NOMO-1 (cell line): Measurements from ENCODE around the gene TGFBR2.

Experiments
- DNase-seq, 2 experiments: peaks; one replicate each; lab custom pipeline; 2025; ENCODE audit not compliant: unreplicated experiment in 2 of 2; lab: John Stamatoyannopoulos, UW

Gene TGFBR2

DNA sequence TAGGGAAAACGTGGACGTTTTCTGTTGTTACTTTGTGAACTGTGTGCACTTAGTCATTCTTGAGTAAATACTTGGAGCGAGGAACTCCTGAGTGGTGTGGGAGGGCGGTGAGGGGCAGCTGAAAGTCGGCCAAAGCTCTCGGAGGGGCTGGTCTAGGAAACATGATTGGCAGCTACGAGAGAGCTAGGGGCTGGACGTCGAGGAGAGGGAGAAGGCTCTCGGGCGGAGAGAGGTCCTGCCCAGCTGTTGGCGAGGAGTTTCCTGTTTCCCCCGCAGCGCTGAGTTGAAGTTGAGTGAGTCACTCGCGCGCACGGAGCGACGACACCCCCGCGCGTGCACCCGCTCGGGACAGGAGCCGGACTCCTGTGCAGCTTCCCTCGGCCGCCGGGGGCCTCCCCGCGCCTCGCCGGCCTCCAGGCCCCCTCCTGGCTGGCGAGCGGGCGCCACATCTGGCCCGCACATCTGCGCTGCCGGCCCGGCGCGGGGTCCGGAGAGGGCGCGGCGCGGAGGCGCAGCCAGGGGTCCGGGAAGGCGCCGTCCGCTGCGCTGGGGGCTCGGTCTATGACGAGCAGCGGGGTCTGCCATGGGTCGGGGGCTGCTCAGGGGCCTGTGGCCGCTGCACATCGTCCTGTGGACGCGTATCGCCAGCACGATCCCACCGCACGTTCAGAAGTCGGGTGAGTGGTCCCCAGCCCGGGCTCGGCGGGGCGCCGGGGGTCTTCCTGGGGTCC lies at the start of gene TGFBR2:
TSS of gene TGFBR2 (plus strand) at position 301 of the 731 bp plus-strand sequence. CDS start at position 584, 283 bp downstream.
- DNase-seq: peak; percentile 78 to 87

DNA sequence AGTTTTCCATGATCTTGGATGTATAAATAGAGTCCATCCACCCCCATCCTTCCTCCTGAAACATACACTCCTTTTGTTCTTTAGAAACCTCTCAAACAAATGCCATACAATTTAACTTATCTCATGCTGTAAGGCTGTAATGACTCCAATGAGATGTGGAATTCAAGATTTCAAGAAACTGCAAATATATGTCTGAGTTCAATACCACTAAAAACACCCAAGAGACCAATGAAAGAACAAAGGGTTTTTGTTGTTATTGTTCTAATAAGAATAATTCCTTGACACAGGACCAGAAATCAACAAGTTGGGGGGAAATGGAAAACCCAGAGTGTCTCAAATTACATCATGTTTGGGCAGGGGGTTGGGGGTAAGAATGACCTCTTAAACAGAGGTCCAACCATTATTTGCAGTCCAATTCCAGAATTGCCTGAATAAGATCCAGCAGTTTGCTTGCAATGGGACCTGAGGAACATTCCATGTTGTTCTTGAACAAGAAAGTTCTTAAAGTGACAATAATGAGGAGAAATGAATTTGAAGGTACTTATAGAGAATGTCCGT lies 48.6 kb upstream of the TGFBR2 start:
- no peak for DNase-seq

DNA sequence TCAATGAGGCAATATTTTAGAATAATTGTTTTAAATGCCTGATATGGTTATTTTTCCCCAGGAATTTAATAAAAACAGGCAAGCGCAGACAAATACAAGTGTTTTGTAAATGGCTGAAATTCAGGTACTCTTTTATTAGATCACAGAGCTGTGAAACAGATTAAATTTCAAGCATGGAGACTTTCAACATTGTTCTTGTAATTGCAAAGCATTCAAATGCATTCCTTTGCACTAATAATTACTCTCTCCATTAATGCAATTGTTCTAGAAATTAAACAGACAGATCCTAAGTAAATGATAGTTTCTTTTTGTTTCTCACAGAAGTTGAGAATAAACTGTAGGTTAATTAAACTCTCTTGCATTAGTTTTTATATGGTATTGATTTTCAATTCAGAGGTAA lies 42.4 kb upstream of the TGFBR2 start:
- no peak for DNase-seq

DNA sequence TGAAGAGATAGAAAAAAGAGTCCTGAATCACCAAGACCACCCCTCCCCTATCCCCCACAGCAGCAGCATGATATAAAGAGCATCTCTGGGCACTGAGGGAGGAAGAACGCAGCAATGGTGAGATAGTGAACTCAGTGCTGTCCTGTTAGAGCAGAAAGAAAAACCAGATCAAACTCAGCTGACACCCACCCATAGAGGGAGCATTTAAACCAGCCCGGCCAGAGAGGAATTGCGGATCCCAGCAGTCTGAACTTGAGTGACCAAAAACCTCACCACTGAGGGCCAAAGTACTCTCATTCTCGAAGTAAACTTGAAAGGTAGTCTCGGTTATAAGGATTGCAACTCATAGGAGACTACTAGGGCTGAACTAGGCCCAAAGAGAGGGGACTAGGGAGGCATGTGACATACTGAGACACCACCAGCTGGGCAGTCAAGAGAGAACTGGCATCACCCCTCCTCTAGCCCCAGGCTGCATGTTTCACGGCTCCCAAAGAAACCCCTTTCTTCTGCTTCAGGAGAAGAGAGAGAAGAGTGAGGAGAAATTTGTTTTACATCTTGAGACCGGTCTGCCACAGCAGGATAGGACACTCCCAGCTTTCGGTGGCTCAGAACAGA lies 39.2 kb upstream of the TGFBR2 start:
- no peak for DNase-seq

DNA sequence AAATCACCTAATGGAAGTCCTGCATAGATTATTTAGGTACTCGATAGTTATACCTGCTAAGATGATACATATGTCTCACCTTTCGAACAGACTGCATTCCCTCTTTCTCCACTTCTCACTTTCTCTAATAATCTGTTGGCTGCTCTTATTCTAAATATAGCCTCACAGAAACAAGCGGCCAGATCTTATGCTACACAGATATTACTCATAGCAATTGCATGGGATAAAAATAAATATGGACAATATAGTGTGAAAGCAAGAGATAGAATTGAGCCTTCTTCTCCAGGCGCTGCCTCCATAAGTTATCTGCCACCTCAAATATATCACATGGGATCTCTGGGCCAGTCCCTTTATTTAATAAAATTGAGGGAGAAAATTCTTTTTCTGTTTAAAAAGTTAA lies 29.5 kb upstream of the TGFBR2 start:
- DNase-seq: no peak

DNA sequence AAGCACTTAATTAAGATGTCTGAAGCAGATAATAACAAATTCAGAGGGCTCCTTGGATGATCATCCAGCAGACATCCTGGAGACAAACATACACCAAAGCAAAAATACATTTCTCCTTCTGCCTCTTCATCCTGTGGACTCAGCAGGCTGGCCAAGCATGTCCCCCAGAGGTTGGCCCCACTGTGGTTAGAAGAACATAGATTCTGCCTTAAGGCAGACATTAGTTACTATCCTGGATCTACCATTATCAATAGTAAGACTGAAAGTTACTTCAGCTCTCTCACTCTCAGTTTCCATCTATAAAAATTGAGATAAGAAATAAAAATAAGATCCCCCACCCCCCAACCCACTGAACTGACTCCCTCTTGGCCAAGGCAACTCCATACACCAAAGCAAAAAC lies 28.6 kb upstream of the TGFBR2 start:
- DNase-seq: no peak

DNA sequence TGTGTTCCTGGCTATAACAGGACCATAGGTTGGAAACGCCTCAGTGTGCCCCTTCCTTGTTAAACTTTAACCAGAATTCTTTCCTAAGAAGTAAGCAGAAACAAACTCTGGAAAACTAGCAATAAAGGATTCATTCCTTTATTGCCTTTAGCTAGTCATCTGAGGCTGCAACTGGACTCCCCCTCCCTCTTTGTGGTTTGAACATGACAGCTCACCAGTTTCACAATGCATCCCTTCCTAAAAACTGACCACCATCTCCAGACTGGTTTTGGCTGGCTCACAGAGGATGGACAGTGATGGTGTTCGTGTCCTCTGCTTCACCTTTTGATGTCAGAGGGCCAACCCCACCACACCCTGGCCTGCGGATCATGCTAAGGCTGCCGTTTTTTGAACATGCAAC lies 27.9 kb upstream of the TGFBR2 start:
- DNase-seq: peak; percentile 27 to 42

DNA sequence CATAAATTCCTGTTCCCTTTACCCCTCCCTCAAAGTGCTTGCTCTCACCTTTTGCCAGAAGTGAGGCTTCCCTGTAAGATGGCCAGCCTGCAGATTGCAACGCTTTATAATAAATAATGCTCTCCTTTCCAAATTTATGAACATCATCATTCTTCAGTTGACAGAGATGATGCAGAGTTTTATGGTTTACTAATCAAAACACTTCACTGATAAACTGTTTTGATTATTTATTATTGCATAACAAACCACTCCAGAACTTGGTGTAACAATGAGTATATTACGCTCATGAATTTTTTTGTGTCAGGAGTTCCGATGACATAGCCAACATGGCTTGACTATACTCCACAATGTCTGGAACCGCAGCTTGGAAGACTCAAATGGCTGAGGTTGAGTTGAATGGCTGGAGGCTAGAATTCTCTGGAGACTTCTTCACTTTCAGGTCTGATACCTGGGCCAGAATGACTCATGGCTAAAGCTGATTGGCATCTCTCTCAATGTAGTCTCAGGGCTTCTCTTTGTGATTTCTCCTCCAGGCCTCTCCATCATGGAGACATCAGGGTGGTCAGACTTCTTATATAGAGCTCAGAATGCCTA lies 27.3 kb upstream of the TGFBR2 start:
- no peak for DNase-seq

DNA sequence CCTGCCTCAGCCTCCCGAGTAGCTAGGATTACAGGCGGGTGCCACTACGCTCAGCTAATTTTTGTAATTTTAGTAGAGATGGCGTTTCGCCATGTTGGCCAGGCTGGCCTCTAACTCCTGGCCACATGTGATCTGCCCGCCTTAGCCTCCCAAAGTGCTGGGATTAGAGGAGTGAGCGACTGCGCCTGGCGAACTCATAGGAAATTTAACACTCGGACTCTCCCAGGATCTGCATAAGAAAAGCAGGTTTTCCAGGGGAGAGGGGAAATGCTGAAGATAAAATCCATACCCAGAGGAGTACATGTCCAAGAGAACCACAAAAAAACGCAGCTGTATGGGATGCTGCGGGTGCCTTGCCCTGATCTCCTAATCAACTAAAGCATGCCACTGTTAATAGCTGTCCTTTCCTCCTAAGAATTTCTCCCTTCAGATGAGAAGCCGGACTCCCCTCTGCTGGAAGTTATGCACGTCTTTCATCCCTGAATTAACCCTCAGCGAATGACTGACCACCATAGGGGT lies 25.3 kb upstream of the TGFBR2 start:
- DNase-seq: no peak

DNA sequence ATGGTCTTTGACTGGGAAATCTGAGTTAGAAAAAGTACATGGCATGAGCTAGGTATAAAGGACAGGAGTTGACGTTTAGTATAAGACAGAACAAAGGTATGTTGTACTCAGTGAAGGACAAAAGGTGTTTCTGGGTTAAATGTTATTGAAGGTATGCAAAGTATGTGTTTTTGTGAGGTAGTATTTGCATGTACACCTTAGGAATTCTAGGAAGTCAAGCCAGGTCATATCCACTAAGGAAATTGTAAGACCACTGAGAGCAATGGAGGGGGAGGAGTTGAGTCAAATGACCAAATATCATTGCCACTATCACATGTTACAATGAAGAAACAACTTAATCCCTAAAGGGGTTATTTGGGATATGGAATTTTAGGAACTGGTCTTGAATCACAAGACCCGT lies 24.4 kb upstream of the TGFBR2 start:
- DNase-seq: no peak

DNA sequence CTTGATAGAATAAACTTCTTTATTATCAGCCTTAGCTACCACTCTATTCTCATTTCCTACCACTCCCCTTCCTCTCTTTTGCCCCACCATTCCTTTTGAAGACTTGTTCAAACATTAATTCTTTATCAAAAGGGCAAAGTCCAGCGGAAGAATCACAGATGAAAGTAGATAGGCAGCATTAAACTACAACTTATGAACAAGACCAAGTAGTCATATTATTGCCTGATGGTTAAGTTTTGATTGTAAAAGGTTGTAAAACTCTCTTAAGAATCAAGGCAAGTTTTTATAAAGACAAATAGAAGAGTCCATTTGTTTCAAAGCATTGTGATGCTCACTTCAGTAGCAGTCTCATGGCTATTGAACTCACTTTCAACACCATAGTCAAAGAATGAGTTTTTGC lies 22.4 kb upstream of the TGFBR2 start:
- no peak for DNase-seq

DNA sequence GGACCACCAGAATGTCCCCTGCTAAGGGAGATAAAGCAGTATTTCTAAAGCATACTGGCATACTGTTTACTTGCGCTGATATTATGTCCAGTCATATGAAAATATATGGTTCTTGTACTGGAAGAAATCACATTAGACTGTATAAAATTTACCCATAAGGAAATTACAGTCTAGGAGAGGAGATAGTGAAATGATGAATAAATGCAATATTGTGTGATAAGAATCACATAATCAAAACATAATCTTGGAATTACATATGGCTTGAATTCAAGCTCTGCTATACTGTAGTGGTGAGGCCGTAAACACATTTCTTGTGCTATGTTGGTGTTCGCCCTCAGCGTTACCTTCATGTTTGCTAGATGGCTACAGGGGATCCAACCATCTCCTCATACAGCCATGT lies 20.7 kb upstream of the TGFBR2 start:
- DNase-seq: no peak

DNA sequence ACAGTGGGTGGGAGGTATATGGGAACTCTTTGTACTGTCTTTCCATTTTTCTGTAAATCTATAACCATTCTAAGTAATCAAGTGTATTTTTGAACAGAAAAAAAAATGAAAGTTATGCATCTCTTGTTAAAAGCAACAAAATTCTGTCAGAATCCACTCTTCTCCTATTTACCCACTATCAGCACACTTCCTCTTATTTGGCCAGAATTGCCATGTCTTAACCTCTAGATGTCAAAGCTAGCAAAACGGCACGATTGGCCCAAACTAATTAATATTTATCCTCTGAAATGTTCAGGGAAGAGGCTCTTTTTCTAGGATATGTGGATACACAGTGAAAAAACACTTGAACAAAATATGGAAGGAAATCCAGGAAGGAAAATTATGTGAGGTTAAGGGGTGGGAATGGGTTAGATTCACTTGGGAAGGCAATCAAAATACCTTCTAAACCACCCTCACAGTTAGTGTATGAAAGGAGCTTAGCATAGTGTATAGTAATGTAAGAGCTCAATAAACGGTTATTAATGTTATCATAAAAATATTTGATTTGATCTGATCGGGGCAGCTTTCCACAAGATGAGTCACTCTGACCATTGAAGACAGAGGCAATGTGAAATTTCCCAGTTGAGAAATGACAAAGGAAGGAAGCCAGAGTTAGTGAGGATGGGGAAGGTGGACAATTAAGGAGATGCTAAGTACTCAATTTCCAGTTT lies 20.1 kb upstream of the TGFBR2 start:
- peak in 1 of 2 experiments; percentile 17 for DNase-seq

DNA sequence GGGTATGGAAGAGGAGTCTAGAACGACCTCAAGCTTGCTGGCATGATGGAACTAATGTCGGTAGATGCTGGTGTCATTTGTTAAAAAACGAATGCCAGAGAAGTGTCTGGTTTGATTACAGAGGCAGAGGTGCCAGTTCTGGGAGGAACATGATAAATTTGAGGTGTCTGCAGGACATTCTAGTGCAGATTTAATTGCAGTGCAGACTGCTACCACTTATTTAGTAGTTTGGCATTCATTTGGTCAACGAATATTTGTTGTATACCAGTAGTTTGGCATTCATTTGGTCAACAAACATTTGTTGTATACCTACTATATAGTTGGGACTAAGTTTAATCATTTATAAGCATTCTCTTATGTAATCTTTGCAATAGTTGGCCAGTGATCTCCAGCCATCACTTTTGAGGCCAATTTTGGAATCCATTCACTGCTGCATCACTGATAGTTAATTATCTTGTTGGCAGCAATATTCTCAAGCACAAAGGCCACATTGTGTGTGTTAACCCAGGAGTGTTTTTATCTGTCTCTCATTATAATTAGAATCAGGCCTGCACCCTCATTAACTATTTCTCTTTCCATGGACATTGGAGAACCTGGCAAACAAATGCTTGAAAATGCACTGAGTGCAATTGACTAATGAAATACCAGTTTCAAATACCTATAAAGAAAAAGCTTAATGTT lies 19.5 kb upstream of the TGFBR2 start:
- no peak for DNase-seq

DNA sequence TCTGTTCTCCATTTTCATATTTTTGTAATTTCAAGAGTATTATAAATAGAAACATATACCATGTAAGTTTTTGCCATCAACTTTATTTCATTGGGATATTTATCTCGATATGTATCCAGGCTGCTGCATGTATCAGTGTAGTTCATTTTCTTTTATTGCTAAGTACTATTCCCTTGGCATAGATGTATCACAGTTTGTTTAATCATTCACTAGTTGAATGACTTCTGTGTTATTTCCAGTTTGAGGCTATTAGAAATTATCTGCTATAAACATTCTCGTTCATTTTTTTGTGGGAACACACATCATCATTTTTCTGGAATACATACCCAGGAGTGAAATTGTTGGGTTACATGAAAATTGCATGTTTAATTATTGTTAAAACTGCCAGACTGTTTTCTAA lies 18.5 kb upstream of the TGFBR2 start:
- DNase-seq: no peak

DNA sequence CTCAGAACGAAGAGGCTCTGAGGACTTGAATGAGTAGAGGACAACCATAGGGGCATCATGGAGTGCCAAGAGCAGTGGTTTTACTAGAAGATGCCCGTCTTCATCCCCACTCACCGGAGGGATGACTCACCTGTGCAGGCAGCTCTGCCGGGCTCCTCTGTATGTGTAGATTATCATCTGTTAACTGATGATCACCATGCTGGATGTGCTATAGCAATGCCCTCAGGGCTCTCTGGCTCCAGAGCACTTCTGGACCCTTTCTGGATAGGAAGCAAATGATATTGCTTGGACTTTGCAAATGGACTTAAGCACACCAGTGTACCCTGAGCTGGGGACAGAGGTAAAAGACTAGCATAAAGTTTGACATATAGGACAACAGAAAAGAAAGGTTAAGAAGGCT lies 10.2 kb upstream of the TGFBR2 start:
- no peak for DNase-seq

DNA sequence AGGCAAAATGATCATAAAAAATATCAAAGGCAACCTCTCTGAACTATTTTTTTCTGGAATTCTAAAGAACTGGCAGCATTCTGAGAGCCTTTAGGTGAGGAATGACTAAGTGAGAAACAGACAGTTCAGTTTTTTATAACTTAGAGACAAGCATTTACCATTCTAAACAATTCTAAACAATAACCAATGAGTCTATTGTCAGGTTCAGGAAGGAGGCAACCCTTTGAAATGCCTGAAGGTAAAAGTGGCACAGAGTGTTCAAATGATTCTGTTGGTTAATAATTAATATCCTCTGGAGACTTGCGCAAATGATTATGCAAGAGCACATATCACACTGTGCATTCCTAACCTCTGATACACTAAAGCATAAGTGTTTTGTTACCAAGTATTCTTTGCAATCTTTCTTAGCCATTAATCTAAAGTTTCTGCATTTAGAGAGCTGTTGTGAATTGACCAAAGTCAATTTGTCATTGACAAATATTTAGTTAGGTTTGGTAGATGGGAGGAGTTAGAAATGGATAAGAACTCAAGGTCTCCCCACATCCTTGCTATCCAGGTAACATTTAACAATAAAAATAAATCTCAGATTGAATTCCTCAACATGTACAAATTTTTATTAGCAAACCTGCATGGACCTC lies 9.2 kb upstream of the TGFBR2 start:
- DNase-seq: no peak

DNA sequence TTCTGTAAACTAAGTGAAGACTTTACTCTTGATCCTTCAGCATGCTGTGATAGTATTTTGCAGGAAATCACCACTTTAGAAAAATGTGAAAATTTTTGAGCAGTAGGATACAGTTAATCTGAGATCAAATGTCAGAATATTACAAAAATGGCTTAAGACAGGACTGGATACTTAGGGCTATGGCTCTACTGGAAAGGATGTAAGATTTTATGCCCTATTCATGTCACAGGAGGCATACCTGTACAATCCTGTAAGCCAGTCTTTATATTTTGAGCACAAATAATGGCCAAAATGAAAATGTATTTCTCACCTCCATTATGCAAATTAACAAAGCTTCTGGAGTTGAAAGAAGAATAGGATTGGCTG lies 8.6 kb upstream of the TGFBR2 start:
- no peak for DNase-seq

DNA sequence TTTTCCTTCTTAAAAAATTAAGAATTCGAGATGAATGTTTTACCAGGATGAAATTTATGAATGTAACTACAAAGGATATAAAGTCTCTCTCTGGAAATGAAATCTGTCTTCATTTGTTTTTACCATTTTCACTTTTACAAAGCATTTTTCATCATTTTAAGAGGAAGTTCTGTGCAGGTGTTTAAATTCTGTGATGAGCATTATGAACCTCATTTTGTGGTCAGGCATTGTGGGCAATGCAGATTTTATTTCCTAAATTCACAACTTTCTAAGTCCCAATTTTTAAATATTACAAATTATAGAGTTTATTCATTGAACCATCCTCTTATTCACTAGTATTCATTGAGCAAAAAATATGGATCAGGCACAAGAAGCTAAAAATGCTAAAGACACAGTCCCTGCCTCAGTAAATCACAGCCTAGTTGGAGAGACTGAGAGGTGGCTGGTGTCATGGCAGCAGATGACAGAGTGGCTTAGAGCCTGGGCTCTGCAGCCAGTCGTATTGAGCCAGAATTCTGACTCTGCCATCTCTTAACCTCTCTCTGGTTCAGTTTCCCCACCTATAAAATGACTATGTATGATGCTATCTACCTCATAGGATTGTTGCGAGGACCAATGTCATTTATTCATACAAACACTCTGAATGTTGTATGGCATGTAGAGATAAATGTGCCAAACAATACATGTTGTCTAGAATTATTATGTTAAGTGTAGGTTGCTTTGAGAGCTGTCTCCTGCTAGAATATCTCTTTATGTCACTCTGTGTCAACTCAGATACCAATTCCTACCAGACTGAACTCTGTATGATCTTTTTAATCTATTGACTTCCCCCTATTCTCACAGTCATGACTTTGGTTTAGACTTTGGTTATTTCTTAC lies 7.5 kb upstream of the TGFBR2 start:
- no peak for DNase-seq
